Right atrium auricular region (tissue), 2 donors: ENCODE data around the gene IGSF9B. TPM values are rescaled to one million over a fixed set of nuclear protein-coding genes. Genes with fewer than 3 reads are reported as not detected.

ENCODE experiments used
- DNase-seq: peaks from one replicate; pipeline ENCODE4 v3.0.0-alpha.2; 2019; ENCODE audit warnings: low spot score
- H3K27ac ChIP-seq, 2 donors: fragments of 200-600 bp; sonication (generic); 1 replicate in 1 of 2; 2 replicates in 1 of 2; pipeline ENCODE4 v1.5.1; 2016 to 2019
- H3K27me3 ChIP-seq, 2 donors: fragments of 200-600 bp; sonication (generic); one replicate each; pipeline versions ENCODE4 v1.5.1 to v1.6.0; 2017 to 2019
- H3K36me3 ChIP-seq: fragments of 200-600 bp; sonication (generic); one replicate; pipeline ENCODE4 v1.5.1; 2016
- H3K4me1 ChIP-seq, 2 donors: fragments of 200-600 bp; sonication (generic); one replicate each; pipeline versions ENCODE4 v1.5.1 to v1.6.0; 2017 to 2019
- H3K4me3 ChIP-seq, 2 donors: fragments of 200-600 bp; sonication (generic); 1 replicate in 1 of 2; 2 replicates in 1 of 2; pipeline ENCODE4 v1.5.1; 2017 to 2019; ENCODE audit warnings: mild to moderate bottlenecking in 1 of 2, moderate library complexity in 1 of 2
- H3K9me3 ChIP-seq, 2 donors: fragments of 200-600 bp; sonication (generic); one replicate each; pipeline ENCODE4 v1.5.1; 2019
- total RNA-seq, 2 donors: library from RNA; depleted of rRNA; stranded (reverse); fragments of >200 nt; gene quantifications; one replicate each; pipeline ENCODE4 v1.1.0, GENCODE V29; 2016
- TF ChIP-seq, protein P1 (sequence below), 2 donors: fragments of 200-600 bp; sonication (generic); IDR thresholded peaks; one replicate each; pipeline ENCODE4 v1.5.1; 2019; ENCODE audit warnings: antibody characterized with exemption in 2 of 2

IGSF9B gene
- total RNA-seq, 2 donors from 2014 or later, result 17.2 to 32.1 TPM

DNA sequence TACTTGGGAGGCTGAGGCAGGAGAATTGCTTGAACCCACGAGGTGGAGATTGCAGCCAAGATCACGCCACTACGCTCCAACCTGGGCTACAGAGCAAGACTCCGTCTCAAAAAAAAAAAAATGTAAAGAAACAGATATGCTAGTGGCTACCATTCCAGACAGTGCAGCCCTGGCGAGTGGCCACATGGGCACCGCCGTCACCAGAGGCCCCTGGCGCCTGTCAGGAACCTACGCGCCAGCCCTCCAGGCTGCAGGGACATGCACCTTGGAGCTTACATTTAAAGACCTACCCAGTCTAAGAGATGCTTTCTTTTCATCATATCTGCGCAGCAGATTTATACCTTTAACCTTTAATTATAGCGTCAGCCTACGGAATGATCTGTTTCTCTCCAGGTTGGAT is 37.2 kb upstream of the IGSF9B start:
- no peak overlapping the region for H3K27ac ChIP-seq
- no peak overlapping the region for H3K4me3 ChIP-seq
- no peaks in the 10 kb centered on the region for H3K27me3 ChIP-seq
- TF ChIP-seq, protein P1, sequence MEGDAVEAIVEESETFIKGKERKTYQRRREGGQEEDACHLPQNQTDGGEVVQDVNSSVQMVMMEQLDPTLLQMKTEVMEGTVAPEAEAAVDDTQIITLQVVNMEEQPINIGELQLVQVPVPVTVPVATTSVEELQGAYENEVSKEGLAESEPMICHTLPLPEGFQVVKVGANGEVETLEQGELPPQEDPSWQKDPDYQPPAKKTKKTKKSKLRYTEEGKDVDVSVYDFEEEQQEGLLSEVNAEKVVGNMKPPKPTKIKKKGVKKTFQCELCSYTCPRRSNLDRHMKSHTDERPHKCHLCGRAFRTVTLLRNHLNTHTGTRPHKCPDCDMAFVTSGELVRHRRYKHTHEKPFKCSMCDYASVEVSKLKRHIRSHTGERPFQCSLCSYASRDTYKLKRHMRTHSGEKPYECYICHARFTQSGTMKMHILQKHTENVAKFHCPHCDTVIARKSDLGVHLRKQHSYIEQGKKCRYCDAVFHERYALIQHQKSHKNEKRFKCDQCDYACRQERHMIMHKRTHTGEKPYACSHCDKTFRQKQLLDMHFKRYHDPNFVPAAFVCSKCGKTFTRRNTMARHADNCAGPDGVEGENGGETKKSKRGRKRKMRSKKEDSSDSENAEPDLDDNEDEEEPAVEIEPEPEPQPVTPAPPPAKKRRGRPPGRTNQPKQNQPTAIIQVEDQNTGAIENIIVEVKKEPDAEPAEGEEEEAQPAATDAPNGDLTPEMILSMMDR (IDR thresholded peaks at IDR 0.05), result no peak
- H3K9me3 ChIP-seq, result no peaks in the 10 kb centered on the region
- no peak for DNase-seq
- H3K36me3 ChIP-seq, result no peaks in the 10 kb centered on the region
- H3K4me1 ChIP-seq, result peaks cover 0 to 10% of the 10 kb centered on the region in 2 donors

DNA sequence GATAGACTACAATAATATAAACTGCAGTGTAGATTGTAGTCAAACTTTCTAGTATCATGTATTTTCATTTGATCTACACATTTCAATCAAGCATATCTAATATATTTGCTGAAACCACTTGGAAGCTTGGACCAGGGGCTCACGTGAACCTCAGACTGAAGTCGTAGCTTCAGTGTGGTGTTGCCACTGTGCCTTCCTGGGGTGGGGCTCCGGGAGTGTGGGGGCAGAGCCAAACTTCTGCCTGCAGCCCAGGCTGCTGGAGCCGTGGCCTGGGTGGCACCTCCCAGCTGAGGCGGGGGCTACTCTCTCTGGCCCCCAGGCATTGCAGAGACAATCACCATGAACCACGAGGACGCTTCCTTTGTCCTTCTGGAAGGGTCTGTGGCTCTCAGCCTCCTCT is 36.3 kb upstream of the IGSF9B start:
- TF ChIP-seq, protein P1 (IDR thresholded peaks at IDR 0.05), result no peak
- H3K27me3 ChIP-seq, result no peaks in the 10 kb centered on the region
- no peaks in the 10 kb centered on the region for H3K36me3 ChIP-seq
- no peak for DNase-seq
- H3K4me1 ChIP-seq, result peaks cover 0 to 17% of the 10 kb centered on the region in 2 donors
- H3K9me3 ChIP-seq, result no peaks in the 10 kb centered on the region
- no peak overlapping the region for H3K27ac ChIP-seq
- no peak overlapping the region for H3K4me3 ChIP-seq

DNA sequence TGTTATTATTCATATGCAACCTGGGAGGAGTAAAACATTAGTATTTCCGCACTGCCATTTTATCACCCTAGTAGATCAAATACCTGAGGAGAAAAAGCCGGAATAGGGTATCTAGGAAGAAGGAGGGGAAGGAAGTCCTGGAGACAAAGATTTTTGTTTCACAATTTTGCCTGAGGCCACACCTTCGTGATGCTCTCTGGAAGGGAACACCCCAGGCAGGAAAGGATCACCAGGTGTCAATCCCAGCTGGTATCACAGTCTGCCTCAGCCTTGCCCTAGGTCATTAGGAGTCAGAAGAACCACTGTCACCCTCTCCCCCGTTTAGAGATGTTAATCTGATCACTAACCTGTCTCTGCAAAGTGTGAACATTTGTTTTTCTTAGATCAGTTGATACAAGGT is 35.4 kb upstream of the IGSF9B start:
- Histone ChIP-seq H3K9me3 (no peaks in the 10 kb centered on the region), H3K4me1 (peaks cover 0 to 17% of the 10 kb centered on the region in 2 donors), H3K27ac (no peak overlapping the region), H3K27me3 (no peaks in the 10 kb centered on the region), H3K36me3 (no peaks in the 10 kb centered on the region), H3K4me3 (no peak overlapping the region)
- DNase-seq, result no peak
- TF ChIP-seq, protein P1 (IDR thresholded peaks at IDR 0.05), result no peak

DNA sequence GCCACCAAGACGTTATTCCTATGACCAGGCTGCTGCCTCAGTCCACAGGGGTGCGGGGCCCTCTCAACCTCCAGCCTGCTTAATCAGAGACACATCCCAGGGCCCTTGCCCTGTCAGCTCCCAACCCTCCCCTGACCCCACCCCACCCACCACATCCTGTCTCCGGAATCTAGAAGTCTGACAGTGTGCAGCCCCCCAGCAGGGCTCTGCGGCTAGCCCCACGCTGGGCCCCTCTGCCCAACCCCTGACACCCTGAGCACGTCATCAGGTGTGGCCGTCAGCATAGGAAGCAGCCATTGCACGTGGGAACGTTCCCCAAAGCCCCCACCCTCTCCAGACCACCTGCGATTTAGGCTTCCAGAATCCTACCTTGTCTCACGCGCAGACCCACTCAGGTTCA is 34.3 kb upstream of the IGSF9B start:
- Histone ChIP-seq H3K27me3 (no peaks in the 10 kb centered on the region), H3K36me3 (no peaks in the 10 kb centered on the region), H3K27ac (no peak overlapping the region), H3K4me3 (no peak overlapping the region), H3K4me1 (peaks cover 0 to 17% of the 10 kb centered on the region in 2 donors), H3K9me3 (no peaks in the 10 kb centered on the region)
- TF ChIP-seq, protein P1 (IDR thresholded peaks at IDR 0.05), result no peak
- no peak for DNase-seq

DNA sequence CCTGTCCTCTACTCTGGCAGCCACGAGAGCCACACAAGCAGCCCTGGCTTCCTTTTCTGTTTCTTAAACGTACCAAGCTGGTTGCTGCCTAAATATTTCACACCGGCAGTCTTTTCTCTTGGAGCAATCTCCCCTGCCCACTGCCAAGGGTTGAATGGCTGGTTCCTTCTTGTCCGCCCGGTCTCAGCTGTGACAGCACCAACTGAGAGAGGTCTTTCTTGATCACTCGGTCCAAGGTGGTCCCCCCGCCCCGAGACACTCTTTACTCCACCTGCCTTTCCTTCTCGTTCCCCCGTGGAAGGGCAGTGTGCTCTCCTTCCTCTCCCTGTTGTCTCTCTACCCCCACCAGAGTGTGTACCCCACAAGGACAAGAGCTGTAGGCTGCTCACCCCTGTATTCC is 33.7 kb upstream of the IGSF9B start:
- Histone ChIP-seq H3K4me1 (peaks cover 0 to 17% of the 10 kb centered on the region in 2 donors), H3K36me3 (no peaks in the 10 kb centered on the region), H3K4me3 (no peak overlapping the region), H3K27me3 (no peaks in the 10 kb centered on the region), H3K9me3 (no peaks in the 10 kb centered on the region), H3K27ac (no peak overlapping the region)
- no peak for DNase-seq
- TF ChIP-seq, protein P1 (IDR thresholded peaks at IDR 0.05), result no peak

DNA sequence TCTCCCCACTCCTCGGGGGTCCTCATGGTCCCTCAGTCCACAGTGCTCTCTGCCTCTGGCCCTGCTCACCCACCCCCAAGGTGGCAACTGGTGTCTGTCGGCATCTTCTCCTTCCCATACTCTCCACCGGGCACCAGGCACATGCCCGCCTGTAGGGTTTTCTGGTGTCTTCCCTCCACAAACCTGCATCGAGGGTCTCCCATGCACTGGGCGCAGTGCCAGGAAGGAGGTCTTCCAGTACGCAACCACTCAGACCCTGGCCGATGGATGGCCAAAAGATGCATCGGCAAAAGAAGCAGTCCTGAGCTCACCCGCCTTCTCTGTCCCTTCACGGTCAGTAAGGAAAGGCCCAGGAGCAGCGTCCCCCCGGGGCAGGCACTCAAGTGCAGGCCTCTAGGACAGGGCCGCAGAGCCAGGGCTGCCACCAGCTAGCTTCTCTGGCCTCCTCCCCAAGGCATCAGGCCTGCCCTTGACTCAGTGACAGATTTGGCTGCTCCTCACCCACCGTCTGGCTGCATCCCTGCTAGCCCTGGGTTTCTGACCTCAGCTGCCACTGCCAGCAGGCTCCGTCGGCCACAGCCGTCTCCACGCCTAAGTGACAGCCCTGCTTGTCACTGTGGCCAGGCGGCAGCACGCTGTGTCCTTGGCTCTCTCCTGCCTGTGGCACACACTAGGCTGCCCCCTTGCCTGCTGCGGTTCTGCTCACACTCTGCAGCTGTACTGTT is 32.1 kb upstream of the IGSF9B start:
- Histone ChIP-seq H3K4me1 (peaks cover 0 to 17% of the 10 kb centered on the region in 2 donors), H3K27me3 (no peaks in the 10 kb centered on the region), H3K9me3 (no peaks in the 10 kb centered on the region), H3K4me3 (no peak overlapping the region), H3K27ac (peak overlapping the region; percentile 70 to 77), H3K36me3 (no peaks in the 10 kb centered on the region)
- DNase-seq, result no peak
- TF ChIP-seq, protein P1 (IDR thresholded peaks at IDR 0.05), result no peak
